Measurements from ENCODE around the gene CACNA2D1.
"Not testable (repeated sequence)": the region's sequence is repeated elsewhere in the genome, so short reads cannot be mapped to it uniquely, and the experiment has no call there.

The CACNA2D1 gene

DNA sequence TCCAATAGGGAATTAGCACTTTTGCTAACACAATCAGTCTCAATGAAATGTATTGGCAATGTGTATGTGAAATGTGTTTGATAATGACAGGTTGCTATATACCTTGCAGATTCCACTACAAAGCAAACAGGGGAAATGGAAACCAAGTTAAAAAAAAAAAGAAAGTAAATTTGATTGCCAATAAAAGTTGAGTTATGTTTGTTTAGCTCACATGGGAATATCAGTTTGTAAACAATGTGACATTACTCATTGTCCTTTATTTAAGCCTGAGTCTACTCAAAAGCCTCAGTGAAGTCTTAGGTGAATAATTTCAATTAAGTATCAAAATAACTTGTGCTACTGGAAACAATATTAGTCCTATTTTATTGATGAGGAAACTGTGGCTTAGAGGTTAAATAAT is 285.2 kb downstream of the CACNA2D1 start:
- no peak for DNase-seq

DNA sequence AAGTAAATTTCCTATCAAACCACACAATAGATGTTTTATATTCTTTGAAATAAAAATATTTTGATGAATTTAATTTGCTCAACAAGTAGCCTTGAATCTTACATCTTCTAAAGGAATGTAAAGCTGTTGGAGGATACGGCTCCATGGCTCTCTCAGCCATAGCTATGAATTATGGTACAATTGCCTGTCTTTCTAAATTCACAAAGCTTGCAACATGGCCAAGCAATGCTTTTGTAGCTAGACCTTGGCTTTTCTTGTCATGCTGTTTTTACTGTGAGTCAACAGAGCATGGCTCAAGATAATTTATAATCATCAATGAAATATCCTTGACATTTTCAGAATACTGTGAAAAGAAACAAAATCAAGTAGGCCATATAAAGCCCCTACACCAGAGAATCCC is 286.7 kb downstream of the CACNA2D1 start:
- DNase-seq, result no peak

DNA sequence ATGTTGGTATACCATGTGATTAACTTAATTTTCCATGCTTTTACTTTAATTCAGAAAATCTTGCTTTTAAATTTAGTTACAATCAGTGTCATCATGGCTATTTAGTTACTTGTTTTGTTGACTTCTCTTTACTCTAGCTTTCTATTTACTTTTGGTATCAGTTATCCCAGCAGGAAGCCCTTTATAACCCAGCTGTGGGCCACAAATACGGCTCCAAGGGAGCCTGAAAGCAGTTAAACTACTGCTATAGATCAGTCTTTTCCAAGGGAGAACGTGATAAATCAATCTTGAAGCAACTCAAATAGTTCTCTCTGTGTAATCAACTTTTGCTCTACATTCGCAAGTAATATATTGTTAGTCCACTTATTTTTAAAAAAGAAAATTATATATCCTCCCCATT is 287.4 kb downstream of the CACNA2D1 start:
- DNase-seq, result no peak

DNA sequence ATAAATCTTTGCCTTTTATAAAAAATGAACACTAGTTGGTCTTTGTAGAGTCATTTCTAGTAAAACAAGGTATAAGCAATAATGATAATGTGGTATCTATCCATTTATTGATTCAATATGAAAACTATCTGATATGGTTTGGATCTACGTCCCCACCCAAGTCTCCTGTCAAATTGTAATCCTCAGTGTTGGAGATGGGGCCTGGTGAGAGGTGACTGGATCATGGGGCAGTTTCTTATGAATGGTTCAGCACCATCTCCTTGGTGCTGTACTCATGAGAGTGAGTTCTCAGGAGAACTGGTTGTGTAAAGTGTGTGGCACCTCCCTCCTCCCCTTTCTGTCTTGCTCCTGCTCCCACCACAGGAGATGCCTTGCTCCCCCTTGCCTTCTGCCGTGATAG is 288.8 kb downstream of the CACNA2D1 start:
- no peak for DNase-seq

DNA sequence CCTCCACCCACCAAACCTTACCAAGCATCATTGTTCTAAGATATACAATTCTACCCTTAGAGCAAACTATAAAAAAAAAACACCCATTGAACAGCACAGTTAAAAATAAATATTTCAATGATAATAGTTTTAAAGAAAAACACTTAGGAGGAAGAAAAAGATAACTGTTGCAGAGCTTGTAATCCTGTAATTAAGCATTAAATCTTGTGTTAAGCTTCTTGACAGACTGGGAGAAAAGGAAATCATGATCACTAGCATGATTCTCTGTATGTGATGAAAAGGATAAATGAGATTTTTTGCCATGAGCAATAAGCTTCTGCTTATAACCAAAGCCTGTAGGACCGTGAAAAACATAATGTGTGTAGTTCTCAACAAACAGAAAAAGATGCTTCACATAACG is 289.8 kb downstream of the CACNA2D1 start:
- DNase-seq, result no peak

DNA sequence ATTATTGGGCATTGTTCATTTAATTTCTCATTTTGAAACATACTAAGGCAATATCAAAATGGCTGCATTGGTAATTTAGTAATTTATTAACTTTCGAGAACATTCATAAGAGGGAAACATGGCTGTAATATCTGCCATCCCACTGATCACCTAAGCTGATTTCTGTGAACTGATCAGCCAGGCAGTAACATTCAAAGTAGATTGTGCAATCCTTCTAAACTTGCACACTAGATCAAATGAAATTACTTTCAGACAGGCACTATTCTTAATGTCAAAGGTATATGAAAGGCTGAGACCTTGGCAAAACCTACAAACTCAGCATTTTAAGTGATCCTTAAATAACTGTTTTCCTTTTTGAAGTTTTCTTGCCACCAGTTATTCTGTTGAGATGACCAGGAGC is 290.7 kb downstream of the CACNA2D1 start:
- DNase-seq, result no peak

DNA sequence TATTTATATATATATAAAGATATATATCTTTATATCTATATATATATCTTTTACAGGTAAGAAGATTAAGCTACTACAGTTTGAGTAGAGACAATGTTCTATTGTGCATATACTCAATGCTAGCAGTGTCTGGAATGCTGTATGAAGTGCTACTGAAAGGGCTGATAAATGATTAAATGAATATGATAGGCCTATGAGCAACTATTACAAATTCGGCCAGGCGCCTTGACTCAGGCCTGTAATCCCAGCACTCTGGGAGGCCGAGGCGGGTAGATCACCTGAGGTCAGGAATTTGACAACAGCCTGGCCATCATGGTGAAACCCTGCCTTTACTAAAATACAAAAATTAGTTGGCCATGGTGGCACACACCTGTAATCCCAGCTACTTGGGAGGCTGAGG is 297.1 kb downstream of the CACNA2D1 start:
- DNase-seq, result no peak

DNA sequence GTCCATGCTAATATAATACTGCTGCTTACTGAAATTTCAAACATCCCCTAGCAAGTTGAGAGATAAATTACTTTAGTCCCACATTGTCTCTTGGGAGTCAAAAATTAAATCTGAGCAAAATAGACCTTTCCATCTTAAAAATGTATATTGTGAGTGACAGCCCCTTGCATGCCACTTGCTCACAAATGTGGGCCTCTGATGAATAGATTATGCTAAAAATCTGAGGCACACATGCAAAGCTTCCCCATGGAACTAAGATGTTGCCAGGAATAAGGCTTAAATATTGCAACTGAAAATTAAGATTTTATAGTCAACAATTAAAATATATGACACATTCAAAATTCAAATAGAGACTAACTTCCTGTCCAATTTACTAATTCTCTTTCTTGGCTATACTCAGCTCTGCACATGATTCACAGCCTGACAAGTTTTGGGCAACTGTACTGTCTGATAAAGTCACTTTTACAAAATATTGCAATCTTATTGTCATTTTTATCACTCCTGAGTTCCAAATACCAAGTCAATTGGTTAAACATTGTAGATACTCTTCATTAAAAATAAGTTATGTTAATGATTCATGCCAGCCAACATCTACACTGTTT is 301.2 kb downstream of the CACNA2D1 start:
- DNase-seq, result no peak

DNA sequence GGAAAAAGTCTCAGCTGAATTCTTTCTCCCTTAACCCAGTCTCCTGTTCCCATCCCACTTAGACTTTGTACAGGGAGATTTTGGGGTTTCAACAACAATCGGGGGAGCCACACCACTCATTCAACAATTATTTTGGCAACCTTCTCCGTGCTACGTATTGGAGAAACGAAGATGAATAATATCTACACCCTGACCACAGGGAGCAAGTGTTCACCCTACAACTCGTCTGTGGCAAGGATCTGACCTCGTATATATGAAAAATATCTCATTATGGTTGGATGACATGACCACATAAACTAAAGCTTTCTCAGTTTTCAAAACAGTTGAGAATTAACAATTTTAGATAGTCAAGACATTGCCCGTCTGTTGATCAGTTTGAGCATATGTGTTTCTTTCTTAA is 302.1 kb downstream of the CACNA2D1 start:
- DNase-seq, result no peak

DNA sequence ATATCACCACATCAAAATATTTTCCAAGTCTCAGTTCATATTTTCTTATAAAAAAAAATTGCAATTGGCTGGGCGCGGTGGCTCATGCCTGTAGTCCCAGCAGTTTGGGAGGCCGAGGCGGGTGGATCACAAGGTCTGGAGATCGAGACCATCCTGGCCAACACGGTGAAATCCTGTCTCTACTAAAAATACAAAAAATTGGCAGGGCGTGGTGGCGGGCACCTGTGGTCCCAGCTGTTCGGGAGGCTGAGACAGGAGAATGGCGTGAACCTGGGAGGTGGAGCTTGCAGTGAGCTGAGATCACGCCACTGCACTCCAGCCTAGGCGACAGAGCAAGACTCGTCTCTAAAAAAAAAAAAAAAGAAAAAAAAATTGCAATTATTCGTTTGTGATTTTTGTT is 303.0 kb downstream of the CACNA2D1 start:
- not testable (repeated sequence) for DNase-seq

DNA sequence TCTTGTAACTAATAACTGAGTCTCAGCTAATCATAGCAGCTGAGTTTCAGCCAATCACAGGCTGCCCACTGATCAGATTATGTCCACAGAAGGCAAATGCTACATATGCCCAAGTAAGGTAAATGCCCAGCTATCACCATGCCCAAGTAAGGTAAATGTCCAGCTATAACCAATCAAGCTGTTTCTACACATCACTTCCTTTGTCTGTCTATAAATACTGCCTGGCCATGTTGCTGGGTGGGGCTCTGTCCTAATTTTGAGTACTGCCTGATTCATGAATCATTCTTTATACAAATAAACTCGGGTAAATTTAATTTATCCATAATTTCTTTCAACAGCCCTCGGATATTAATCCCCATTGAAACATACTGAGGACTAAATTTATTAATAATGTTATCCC is 312.4 kb downstream of the CACNA2D1 start:
- no peak for DNase-seq

DNA sequence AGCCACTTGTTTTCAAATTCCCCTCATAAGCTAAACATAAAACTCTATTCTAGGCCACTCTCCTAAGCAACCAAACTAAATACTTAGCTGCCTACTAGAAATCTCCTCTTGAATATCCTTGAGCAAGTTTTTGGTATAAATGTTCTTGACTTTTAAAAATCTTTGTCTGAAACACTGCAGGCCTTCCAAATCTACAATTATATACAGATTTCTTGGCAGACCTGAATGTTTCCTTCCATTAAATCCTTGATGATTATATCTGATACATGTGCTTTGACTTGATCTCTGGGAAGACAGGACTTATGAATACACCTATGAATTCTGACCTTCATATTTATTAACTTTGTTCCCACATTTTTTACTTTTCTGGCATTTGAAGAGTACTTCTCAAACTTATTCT is 314.5 kb downstream of the CACNA2D1 start:
- DNase-seq, result no peak

DNA sequence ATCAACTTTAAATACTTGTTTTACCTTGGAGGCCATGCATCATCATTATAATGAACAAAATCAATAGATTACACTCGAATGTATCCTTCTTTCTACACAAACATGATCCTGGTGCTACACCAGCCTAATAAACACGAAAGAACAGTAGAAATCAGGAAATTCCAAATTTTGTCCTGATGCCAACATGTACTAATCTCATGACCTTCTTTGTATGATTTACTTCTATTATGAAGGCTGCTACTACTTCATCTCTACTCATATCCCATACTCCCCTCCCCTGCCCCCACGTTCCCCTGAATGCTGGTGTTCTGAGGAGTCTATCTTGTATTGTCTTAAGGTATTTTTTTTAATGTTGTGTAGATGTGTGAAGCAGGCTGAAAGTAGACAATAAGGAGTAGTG is 315.0 kb downstream of the CACNA2D1 start:
- no peak for DNase-seq

DNA sequence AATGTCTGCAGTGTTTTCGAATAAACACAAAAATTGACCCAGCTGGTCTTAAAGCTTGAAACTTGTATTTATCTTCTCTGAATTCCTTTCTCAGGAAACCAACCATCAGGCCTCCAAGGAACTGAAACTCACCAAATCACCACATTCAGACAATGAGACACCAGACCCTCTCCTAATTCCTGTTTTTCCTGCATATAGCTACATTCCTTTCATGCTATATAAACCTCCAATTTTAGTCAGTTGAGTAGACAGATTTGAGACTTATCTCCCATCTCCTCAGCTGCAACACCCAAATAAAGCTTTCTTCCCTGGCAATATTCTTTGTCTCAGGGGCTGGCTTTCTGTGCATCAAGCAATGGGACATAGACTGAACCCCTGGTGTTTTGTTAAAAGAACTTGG is 317.0 kb downstream of the CACNA2D1 start:
- DNase-seq, result no peak

DNA sequence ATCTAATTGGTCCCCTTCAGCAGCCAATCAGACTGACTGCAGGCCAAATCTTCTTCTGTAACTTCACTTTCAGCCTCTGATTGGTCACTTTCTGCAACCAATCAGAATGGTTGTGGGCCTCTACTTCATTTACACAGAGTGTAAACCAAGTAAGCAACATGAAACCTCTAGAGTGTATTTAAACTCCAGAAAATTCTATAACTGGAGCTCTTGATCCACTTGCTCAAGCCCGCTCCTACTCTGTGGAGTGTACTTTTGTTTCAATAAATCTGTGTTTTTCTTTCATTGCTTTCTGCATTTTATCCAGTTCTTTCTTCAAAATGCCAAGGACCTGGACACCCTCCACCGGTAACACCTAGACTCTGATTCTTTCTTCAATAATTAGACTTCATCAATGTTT is 319.1 kb downstream of the CACNA2D1 start:
- DNase-seq, result no peak

DNA sequence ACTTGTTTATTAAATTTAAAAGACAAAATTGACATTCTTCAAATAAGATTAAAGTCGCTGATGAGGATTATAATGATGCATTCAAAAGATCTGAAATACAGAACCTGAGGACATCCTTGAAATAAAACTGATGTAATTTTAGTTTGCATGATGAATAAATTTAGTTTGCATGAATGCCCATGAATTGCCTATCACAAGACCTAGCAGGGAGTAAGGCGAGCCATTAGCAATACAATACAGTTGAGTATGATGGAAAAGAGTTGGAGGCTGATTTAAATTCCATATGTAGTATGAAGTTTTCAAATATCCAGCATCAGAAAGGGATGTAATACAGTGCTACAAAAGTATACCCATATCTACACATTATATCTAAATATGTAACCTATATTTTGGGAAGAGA is 321.3 kb downstream of the CACNA2D1 start:
- DNase-seq, result no peak

DNA sequence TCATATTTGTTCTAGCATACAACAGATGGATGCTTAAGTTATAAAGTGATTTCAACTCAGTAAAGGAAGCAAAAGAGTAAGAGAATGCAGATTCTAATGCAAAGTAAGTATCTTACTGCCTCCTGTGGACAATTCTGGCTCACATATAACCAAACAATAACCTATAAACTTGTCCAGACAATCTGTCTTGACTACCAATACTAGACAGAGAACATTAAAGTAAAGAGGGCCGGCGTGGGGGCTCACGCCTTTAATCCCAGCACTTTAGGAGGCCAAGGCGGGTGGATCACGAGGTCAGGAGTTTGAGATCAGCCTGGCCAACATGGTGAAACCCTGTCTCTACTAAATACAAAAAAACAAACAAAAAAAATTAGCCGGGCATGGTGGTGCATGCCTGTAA is 329.3 kb downstream of the CACNA2D1 start:
- no peak for DNase-seq

DNA sequence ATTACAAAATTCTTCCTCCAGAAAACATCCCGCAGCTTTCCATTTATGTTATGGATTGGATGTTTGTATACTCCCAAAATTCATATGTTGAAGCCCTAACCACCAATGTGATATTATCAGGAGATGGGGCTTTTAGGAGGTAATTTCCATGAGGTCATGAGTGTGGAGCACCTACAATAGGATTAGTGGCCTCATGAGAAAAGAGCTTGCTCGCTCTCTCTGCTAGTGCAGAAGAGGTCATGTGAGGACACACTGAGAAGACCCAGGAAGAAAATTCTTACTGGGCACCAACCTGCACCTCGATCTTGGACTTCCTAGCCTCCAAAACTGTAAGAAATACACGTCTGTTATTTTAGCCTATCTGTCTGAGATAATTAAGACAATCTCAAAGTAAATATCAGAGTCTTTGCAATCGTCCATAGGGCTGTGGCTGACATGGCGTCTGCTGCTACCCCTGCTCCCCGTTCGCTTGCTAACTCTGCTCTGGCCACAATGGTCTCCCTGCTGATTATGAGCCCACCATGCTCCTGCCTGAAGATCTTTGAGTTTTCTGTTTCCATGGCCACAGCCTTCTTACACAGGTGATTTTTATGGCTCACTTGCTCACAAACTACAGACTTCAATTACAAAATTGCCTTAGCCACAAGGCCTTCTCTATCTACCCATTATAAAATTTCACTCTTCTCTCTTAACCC is 333.3 kb downstream of the CACNA2D1 start:
- no peak for DNase-seq

DNA sequence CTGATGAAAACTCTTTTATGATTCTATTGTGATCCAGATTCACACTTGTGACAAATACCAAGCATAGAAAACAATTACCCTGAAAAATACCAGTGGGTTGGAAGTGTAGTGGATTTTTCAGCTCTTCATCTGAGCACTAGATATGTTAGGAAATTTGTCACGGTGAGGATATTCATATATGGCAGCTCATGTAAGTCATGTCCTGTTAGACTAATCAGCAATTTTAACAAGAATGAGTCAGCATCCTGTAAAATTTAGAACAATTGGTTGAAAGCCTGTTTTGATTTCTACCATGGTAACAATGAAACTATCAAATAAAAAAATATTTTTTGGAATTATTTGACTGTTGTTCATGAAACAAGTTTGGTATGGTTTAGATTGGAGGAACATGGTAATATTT is 334.3 kb downstream of the CACNA2D1 start:
- no peak for DNase-seq

DNA sequence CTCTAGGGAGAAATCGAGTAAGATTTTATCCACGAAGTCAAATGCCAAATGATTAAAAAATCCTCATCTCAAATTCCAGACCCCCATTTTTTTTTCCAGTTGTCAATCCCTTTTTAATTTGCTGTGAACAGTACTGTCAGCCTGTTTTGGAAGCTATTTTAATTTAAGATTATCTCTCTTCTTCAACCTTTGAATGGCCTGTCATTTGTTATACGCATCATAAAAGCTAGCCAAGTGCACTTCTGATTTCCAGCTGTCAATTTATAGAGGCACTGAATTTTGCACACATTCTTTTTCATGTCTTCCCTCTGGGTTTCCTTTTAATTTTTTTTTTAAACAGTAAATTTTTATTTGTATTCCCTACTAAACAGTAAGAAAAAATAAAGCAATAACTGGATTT is 337.4 kb downstream of the CACNA2D1 start:
- DNase-seq, result no peak

DNA sequence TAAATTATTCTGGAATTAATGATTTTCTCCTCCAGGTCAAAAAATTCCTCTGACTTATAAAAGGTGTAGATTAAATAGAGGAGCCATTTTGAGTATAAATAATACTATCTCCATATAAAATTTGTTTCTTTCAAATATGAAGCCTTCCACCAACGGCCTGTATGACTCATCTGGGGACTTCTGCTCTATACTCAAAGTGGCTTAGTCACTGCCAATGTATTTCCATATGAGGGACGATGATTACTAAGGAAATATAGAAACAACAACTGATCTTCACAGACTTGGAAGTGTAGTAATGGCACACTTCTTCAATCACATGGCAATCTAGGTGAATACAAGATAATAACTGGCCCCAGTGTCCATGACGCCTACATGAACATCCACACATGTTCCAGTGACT is 338.1 kb downstream of the CACNA2D1 start:
- DNase-seq, result no peak

DNA sequence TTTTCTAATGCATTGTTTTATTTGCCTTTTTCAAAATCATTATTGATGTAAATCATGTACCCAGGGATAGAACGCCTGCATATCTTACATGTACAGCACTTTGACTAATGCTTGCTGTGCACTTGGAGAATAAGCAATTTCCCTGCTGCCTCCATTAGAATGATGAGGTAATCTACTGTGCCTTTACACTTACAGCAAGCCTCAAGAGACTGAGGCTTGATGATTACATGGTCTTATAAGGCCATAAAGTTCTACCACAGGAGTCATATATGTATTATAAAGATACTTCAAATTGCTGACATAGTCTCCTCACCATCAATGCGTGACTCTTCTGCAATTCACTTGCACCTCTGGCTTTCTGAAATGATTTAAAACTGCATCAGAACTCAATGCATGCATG is 345.2 kb downstream of the CACNA2D1 start:
- no peak for DNase-seq

DNA sequence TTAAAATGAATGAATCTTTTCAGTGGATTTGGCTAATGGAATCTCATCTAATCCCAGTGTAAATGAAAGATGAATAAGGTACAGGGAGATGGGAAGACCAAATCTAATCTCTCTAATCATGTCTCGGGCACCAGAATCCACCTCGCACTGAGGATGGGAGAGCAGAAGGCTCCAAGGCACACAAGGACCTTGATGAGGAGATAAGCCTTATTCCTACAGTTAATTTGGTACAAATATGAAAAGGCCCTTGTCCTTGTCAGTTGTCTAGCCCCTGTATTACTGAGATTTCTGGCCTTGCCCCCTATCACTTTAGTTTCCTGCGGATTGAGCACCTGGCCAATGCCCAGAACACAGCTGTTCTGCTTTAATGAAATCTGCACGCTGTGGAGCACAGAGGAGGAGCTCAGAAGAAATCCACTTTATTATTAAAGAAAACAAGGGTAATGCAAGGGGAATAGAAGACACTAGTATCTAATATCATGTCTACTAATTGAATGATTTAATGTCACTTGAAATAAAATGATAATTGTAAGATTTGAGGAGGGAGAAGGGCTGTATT is 352.4 kb downstream of the CACNA2D1 start:
- DNase-seq, result no peak

DNA sequence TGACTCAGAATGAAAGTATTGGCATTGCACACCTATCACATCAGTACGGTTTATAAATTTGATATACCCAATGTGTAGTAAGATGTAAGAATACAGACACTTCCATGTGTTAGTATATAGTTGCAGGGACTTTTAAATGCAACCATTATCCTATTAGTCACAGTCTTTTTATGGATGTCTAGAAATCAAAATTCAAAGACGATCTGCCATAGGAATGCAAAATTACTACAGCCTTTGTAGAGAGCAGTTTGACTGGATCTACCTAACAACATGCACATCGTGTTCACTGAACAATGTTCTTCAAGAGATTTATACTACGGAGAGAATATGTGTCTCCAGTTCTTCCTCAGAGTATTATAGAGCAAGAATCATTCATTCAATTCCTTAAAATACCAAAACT is 356.5 kb downstream of the CACNA2D1 start:
- DNase-seq, result no peak

DNA sequence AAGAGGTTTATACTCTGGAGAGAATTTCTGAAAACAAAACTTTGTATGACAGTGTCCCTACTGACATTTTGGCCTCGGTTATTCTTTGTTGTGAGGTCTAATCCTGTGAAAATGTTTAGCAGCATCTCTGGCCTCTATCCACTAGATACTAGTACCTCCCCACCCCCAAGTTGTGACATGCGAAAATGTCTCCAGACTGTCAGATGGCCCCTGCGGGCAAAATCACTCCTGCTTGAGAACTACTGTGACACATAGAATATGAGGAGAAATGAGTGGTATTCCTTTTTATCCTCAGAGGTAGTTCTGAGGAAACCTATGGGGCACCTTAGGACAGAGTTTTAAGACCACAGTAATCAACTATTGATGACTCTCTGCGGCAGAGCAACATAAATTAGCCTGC is 358.5 kb downstream of the CACNA2D1 start:
- no peak for DNase-seq

All from stimulated activated CD4-positive, alpha-beta T cell treated with anti-CD3 and anti-CD28 coated beads, Interleukin-1b, Interleukin-23, amount 100 ng/mL, for 48 hours (primary cell).